HG03565 (cell line): ENCODE results near the gene NDUFB10.
"Not testable (repeated sequence)": the region's sequence is repeated elsewhere in the genome, so short reads cannot be mapped to it uniquely, and the experiment has no call there.

Source experiments
- ATAC-seq: cut with Tn5 transposase; IDR thresholded peaks from one replicate; pipeline ENCODE4 v1.9.1; 2021; ENCODE audit warnings: mild to moderate bottlenecking, moderate library complexity; ENCODE audit not compliant: unreplicated experiment

Gene NDUFB10

DNA sequence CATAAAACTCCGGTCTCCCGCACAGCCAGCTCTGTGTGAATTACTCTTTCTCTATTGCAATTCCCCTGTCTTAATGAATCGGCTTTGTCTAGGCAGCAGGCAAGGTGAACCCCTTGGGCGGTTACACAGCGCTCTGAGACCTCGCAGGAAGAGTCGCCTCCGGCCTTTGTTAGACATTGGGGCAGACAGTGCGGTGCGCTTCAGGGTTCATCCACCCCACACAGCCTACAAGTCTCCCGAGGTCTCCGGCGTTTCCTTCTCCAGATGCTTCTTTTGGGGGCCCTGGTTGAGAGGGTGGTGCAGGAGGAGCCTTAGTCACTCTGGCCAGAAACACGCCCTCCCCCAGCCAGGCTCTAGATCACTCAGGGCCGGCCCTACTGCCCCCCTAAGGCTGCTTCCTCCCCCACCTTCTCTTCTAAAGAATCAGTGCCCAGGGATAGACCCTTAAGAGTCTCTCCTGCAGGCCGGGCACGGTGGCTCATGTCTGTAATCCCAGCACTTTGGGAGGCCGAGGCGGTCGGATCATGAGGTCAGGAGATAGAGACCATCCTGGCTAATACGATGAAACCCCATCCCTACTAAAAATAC, 14.6 kb upstream of the NDUFB10 start:
- ATAC-seq = no peak

DNA sequence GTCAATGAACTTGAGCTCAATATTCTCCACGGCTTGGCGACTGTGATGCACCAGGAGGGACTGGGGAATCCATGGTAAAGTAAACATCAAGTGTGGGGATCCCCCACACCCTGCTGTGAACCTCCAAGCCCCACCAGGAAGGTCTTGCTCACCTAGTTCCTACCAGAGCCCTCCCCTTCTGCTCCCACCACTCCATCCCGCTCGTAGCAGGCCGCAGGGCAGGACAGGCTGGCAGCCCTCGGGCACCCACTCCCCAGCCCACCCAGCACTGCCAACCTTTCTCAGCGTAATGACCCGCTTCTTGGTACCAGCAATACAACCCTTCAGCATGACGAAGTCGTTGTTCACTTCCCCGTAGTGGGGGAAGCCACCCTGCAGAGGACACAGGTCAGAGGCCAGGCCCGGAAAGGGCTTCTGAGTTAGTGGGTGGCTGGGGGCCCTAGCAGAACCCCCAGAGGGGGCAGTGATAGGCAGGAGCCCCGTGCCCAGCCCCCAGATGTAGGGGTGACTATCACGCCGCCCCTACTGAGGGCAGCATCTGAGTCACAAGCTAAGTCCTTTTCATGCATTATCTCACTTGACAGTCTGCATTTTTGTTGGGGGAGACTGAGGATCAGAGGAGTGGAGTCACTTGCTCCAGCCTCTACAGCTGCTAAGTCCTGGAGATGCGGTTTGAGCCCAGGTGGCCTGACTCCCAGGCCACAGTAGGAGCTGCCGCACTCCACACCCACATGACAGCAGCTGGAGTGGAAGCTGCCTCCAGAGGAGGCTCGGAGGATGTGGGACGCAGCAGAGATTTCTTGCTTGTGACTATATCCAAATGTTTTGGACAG, 13.6 kb upstream of the NDUFB10 start:
- ATAC-seq = no peak

DNA sequence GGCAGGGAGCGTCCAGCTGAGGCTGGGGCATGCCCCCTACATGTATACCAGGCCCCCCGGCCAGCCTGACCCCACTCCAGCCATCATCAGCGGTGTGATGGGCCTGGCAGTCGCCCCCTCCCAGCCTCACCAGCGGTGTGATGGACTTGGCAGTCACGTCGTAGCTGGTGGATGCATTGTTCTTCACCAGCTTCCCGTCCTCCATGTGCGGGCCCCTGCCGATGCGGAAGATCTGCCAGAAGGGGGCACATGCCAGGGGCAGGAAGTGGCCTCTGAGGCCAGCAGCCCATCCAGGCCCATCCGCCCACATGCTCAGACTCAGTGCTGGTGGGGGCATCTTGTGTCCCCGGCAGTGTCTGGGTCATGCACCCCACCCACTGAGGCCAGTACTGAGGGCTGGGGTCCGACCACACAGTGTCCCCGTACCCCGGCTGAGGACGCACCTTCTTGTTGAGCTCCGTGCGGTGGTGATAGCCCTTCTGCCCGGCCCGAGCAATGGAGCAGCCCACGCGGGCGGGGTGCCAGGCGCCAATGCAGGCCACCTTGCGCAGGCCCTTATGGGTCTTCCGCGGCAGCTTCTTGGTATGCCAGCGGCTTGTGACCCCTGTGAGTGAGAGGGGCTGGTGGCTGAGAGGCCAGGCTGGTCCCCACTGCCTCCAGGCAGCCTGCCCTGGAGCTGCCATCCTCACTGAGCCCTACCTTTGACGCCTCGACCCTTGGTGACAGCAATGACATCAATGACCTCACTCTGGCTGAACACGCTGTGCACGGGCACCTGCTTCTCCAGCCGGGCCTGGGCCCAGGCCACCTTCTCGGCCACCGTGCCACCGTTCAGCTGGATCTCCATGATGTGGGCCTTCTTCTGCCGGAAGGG, 12.6 kb upstream of the NDUFB10 start:
- ATAC-seq = no peak

DNA sequence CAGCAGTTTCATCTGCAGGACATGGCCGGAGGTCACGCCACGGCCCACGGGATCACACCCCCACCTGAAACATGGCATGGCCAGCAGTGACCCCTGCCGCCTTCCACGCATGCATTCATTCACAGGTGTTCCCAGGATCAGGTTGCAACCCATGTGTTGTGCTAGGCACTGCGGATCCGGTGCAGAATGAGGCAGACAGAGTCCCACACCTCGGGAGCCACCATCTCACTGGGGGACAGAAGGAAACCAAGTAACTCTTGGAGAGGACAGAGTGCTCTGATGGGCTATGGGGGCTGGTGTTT, 12.0 kb upstream of the NDUFB10 start:
- no peak for ATAC-seq

DNA sequence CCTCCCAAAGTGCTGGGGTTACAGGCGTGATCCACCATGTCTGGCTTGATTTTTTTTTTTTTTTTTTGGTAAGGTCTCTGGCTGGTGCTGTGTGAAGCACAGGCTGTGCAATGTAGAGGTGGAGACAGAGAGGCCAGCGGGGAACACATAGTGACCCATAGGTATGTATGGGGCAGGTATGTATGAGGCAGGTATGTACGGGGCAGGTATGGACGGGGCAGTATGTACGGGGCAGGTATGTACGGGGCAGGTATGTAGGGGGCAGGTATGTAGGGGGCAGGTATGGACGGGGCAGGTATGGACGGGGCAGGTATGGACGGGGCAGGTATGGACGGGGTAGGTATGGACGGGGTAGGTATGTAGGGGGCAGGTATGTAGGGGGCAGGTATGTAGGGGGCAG, 9.8 kb upstream of the NDUFB10 start:
- ATAC-seq = no peak

DNA sequence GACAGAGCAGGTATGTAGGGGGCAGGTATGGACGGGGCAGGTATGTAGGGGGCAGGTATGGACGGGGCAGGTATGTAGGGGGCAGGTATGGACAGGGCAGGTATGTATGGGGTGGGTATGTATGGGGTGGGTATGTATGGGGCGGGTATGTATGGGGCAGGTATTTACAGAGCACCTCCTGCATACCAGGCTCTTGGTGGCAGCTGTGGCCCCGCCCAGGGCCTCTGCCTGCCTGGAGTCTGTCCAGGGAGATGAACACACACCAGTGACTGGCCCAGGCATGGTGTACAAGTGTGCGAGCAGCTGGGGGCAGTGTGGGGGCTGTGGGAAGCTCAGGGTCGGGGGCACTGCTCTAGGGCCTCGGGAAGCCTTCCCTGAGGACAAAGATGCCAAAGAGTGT, 9.3 kb upstream of the NDUFB10 start:
- no peak for ATAC-seq

DNA sequence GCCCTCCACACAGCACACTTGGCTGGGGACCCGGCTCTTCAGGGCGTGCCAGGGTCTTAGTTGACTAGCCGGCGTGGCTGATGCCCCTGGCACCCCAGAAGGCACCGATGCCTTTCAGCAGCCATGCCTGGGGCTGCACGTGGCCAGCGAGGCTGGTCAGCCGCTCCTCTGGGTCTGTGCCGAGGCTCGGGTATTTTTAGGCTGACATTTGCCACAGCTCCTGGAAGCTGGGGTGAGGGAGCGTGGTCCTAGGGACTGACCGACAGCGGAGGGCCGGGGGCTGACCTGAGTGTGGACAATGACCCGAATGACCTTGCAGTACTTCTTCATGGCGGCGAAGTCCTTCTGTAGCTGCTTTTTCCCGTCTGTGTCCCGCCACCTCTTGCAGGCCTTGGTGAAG, 8.8 kb upstream of the NDUFB10 start:
- no peak for ATAC-seq

DNA sequence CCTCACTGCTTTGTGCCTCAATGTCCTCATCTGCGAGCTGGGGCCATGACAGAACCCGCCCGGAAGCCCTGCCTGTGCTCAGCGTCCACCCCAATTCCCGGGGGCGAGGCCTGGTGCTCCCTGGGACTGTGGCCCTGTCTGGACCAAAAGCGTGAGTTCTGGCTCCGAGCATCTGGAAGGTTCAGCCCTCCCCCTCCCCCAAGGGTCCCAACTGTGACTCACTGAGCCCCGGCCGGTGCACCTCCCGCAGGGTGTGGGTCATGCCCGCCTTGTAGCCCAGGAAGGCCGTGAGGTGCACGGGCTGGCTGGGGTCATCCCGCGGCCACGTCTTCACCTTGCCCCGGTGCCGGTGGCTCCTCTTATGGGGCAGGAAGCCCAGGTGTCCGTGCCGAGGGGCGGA, 5.6 kb upstream of the NDUFB10 start:
- no peak for ATAC-seq

DNA sequence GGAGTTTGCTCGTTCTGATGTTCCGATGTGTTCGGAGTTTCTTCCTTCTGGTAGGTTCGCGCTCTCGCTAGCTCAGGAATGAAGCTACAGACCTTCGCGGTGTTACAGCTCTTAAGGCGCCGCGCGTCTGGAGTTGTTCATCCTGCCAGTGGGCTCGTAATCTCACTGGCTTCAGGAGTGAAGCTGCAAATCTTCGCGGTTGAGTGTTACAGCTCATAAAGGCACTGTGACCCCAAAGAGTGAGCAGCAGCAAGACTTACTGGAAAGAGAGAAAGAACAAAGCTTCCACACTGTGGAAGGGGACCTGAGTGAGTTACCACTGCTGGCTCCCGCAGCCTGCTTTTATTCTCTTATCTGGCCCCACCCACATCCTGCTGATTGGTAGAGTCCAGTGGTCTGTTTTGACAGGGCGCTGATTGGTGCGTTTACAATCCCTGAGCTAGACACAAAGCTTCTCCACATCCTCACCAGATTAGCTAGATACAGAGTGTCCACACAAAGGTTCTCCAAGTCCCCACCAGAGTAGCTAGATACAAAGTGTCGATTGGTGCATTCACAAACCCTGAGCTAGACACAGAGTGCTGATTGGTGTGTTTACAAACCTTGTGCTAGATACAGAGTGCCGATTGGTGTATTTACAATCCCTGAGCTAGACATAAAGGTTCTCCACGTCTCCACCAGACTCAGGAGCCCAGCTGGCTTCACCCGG, 1.8 kb upstream of the NDUFB10 start:
- not testable (repeated sequence) for ATAC-seq

DNA sequence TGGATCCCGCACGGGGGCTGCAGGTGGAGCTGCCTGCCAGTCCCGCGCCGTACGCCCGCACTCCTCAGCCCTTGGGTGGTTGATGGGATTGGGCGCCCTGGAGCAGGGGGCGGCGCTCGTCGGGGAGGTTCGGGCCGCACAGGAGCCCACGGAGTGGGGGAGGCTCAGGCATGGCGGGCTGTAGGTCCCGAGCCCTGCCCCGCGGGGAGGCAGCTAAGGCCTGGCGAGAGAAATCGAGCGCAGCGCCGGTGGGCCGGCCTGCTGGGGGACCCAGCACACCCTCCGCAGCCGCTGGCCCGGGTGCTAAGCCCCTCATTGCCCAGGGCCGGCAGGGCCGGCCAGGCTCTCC, 1.2 kb upstream of the NDUFB10 start:
- not testable (repeated sequence) for ATAC-seq

DNA sequence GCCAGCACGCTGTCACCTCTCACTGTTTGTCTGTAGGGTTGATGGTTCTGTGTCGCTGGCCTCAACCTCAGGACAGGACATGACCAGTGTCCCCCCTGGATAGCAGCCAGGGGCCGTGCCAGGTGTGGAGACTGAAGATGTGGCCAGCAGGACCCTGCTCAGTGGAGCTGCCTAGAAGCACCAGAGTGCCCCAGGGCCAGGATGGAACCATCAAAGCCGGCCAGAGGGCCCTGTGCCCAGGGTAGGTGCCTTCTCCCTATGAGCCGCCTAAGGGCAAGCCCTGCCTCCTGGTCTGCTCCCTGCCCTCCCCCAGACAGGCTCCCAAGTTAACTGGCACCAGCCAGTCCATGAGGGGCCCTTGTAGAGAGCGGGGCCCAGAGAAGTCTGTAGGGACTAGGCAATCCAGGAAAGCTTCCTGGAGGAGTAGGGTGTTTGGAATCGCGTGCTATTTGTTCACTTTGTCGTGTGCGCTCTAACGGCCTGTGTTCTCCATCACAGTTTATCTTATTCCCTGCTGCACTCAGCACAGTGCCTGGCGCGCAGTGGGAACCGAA, 546 bp upstream of the NDUFB10 start:
- ATAC-seq = no peak

DNA sequence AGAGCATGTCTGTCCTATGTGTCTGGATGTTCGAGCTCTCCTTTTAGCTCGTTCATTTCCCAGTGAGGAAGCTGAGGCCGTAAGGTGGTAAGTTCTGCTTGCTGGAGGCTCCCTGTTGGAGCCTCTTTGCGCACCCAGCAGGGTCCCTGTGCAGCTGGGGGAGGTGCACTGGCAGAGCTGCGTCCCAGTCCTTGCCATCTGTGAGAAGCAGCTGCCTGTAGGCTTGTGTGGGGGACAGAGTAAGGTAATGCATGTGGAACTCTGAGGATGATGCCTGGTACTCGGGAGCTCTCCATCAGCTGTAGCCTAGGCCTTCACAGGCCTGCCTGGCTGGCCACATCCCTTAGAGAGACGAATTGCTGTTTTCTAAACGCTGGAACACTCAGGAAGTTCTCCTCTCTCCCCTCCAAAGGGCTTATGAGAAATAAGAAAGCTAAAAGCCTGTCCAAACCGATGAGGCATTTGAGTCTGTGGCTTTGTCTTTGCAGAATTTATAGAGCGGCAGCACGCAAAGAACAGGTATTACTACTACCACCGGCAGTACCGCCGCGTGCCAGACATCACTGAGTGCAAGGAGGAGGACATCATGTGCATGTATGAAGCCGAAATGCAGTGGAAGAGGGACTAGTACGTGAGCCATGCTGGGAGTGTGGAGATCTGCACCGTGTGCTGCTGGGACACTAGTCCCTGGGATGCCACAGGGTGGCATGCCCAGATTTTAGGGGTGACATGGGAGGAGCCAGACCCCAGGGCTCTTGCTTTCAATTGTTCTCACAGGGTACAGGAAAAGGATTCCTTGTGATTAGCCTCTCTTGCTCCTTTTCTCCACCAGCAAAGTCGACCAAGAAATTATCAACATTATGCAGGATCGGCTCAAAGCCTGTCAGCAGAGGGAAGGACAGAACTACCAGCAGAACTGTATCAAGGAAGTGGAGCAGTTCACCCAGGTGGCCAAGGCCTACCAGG, 1.6 kb downstream of the NDUFB10 start:
- no peak for ATAC-seq

DNA sequence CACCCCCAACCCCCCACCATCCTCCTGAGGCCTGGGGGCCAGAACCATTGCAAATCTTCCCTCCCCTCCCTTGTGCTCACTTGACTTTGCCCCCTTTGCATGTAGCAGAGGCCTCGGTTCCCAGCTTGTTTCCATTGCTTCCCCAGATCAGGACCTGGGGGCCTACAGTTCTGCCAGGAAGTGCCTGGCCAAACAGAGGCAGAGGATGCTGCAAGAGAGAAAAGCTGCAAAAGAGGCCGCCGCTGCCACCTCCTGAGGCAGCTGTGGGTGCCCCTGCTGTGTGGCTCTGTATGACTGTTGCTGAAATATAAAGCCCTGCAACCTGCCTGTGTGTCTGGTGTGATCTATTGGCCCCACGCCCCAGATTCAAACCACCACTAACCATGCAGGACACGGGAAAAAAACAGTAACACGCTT, 2.3 kb downstream of the NDUFB10 start:
- ATAC-seq = no peak

DNA sequence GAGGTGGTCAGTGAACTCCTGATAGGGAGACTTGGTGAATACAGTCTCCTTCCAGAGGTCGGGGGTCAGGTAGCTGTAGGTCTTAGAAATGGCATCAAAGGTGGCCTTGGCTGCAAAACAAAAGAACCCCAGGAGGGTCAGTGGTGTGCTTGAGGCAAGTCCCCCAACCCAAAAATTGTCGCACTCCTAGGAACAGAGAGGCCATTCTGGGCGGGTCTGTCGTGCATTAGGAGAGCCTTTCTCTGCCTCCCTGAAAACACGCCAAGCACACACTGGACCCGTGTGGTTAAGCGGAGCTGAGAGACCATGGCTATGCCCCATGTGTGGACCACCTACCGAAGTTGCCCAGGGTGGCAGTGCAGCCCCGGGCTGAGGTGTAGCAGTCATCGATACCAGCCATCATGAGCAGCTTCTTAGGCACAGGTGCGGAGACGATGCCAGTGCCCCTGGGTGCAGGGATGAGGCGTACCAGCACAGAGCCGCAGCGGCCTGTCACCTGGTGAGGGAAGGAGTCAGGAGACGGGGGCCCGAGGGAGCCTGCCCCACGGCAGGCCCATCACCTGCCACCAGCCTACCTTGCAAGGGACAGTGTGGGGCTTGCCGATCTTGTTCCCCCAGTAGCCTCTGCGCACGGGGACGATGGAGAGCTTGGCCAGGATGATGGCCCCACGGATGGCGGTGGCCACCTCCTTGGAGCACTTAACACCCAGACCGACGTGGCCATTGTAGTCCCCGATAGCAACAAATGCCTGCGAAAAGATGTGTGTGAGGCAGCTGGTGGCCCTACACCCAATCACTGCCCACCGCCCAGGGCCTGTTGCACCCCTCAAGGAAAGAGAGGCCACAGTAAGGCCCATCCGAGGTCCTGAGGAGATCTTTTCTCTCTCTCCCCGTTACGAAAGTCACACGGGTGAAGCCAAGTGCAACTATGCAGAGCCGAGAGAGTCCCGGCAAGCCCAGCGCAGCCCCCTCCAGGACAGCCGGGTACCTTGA, 3.1 kb downstream of the NDUFB10 start:
- ATAC-seq = not testable (repeated sequence)

DNA sequence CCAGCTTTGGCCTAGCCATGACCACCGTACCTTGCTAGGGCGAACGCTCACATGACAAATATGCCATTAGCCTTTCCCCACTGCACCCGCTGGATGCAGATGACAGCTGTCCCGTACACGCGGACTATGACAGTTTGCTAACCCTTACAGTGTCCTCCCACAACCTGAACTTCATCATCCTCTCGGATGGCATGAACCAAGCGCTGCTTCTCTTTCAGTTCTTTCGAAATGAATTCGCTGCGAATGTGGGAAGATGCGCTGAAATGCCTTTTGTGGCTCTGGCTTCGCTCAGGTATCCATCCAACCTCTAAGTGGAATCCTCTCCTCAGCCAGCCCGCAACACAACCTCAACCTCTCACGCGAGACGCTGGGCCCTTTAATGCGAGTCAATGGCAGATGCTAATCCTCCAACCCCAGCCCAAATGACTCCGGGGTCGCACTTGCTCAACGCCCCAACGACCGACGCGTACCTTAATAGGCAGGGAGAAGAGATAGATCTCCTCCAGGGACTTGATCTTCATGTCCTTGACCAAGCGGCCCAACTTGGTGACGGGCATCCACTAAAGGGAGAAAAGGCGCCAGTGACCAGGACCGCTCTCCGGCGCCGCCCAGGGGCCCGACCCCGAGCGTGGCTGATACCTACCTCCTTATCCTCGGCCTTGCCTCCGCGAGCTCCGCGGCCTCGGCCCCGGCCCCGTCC, 4.6 kb downstream of the NDUFB10 start:
- no peak for ATAC-seq

DNA sequence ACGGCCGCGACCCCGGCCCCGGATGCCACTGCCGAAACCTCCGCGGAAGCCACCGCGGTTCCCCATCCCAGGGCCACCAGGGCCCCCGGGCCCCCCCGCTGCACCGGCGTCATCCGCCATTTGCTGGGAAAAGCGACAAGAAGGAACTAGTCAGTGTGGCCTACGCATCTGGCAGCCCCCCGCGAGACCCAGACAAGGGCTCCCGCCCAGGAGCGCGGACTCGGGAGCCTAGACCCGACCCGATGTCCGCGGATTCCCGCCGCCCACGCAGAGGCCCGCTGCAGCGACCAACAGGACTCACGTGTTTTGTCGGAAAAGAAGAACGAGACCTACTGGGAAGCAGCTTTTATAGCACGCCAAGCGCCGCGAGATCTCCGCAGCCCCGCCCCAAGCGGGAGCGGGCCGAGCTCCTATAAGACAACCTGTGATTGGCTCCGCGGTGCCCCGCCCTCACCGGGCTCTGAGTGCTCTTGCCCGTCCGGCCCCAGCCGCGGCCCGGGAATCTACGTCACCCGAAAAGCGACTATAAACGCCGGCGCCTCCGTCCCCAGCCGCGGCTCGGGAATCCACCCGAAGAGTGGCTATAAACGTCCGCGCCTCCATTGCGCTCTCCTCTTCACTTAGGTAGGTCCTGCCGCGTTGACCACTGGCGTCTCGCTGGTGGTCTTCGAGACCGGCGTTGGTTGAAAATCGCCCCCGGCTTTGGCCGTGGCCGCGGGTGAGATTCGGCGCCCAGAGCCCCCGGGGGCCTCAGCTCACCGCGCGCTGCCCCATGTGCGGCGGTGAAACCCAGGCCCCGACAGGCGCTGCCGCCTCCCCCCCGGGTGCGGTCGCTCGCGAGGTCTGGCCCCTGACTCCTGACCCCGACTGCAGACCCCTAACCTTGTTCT, 5.4 kb downstream of the NDUFB10 start, which contains the start of gene RPS2:
Gene RPS2, minus strand, starts transcription at position 321 of the 890 bp plus-strand sequence. Its CDS starts 201 bp downstream, at position 120.
- peak; percentile 76 for ATAC-seq
